ENCODE measurements around the gene SLC38A11.

Gene SLC38A11

DNA sequence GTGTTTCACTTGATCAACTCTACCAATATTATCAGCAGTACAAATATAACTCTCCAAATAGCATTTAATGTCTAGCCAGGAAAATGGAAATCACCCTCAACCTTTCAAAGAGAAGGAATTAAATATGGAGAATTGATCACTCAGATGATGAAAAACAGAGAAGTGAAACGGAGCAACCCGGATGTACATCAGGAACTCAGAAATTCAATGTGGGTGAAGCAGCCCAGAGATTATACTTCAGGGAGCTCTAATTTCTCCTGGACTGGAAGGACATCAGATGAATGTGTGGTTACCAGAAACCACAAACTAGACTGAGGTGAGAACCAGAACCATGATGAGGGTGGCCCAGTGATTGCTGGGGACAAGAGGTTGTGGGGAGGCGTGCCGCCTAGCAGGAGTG lies 78.2 kb downstream of the SLC38A11 start:
- TF ChIP-seq, protein P1, sequence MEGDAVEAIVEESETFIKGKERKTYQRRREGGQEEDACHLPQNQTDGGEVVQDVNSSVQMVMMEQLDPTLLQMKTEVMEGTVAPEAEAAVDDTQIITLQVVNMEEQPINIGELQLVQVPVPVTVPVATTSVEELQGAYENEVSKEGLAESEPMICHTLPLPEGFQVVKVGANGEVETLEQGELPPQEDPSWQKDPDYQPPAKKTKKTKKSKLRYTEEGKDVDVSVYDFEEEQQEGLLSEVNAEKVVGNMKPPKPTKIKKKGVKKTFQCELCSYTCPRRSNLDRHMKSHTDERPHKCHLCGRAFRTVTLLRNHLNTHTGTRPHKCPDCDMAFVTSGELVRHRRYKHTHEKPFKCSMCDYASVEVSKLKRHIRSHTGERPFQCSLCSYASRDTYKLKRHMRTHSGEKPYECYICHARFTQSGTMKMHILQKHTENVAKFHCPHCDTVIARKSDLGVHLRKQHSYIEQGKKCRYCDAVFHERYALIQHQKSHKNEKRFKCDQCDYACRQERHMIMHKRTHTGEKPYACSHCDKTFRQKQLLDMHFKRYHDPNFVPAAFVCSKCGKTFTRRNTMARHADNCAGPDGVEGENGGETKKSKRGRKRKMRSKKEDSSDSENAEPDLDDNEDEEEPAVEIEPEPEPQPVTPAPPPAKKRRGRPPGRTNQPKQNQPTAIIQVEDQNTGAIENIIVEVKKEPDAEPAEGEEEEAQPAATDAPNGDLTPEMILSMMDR (IDR thresholded peaks at IDR 0.05; ENCODE audit: low read depth, low read length, missing control alignments): no peak
- DNase-seq (ENCODE audit: extremely low read depth, low read depth): no peak
- H3K4me3 ChIP-seq (replicated peaks; ENCODE audit: low read depth, low read length): no peak overlapping the region

DNA sequence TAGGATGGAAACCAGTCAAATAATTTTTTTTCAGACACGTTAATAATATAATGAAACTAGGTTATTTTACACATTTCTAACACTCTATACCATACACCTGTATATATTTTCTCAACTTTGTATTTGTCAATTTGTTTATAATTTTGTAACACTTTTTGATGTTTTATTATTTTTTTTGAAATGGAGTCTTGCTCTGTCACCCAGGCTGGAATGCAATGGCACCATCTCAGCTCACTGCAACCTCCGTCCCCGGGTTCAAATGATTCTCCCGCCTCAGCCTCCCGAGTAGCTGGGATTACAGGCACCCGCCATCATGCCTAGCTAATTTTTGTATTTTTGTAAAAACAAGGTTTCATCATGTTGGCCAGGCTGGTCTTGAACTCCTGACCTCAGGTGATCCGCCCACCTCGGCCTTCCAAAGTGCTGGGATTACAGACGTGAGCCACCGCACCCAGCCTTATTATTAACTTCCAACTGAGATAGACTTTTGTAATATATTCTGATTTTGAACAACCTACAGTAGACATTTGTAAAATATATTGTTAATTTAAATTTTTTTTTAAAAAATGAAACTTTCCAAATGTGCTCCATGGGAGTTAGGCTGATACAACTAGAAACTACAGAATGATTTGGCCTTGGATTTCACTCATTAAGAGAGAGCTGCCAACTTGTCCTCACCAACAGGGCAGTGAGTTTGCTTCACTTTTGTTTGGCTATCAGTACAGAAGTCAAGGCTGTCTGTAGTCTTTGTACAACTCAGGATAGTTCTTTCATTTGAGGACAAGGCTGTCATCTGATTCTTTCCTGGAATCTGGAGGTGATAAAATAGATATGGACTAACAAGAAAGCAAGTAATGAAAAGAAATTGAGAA lies 79.8 kb downstream of the SLC38A11 start:
- TF ChIP-seq, protein P1 (IDR thresholded peaks at IDR 0.05; ENCODE audit: low read depth, low read length, missing control alignments): no peak
- no peak overlapping the region for H3K4me3 ChIP-seq (replicated peaks; ENCODE audit: low read depth, low read length)
- DNase-seq (ENCODE audit: extremely low read depth, low read depth): no peak

GRCh38 chr2:164873210-164873908 lies 82.0 kb downstream of the SLC38A11 start:
- no peak overlapping the region for H3K4me3 ChIP-seq (replicated peaks; ENCODE audit: low read depth, low read length)
- DNase-seq (ENCODE audit: extremely low read depth, low read depth): no peak
- TF ChIP-seq, protein P1 (IDR thresholded peaks at IDR 0.05; ENCODE audit: low read depth, low read length, missing control alignments): no peak

GRCh38 chr2:164871404-164871803 lies 83.9 kb downstream of the SLC38A11 start:
- TF ChIP-seq, protein P1 (IDR thresholded peaks at IDR 0.05; ENCODE audit: low read depth, low read length, missing control alignments): no peak
- H3K4me3 ChIP-seq (replicated peaks; ENCODE audit: low read depth, low read length): no peak overlapping the region
- DNase-seq (ENCODE audit: extremely low read depth, low read depth): no peak

GRCh38 chr2:164869420-164869772 lies 85.9 kb downstream of the SLC38A11 start:
- TF ChIP-seq, protein P1 (IDR thresholded peaks at IDR 0.05; ENCODE audit: low read depth, low read length, missing control alignments): no peak
- no peak for DNase-seq (ENCODE audit: extremely low read depth, low read depth)
- H3K4me3 ChIP-seq (replicated peaks; ENCODE audit: low read depth, low read length): no peak overlapping the region

- DNase-seq (ENCODE audit: extremely low read depth, low read depth): no peak
- TF ChIP-seq, protein P1 (IDR thresholded peaks at IDR 0.05; ENCODE audit: low read depth, low read length, missing control alignments): no peak
- H3K4me3 ChIP-seq (replicated peaks; ENCODE audit: low read depth, low read length): no peak overlapping the region
Observed at GRCh38 chr2:164868563-164869419, 86.5 kb downstream of the SLC38A11 start.
